GM19238 (cell line): ENCODE measurements around the gene OSTC.

Source experiments
- DNase-seq: peaks from one replicate; pipeline ENCODE4 v3.0.0; 2011; ENCODE audit warnings: low spot score; ENCODE audit not compliant: insufficient read length

OSTC gene

DNA sequence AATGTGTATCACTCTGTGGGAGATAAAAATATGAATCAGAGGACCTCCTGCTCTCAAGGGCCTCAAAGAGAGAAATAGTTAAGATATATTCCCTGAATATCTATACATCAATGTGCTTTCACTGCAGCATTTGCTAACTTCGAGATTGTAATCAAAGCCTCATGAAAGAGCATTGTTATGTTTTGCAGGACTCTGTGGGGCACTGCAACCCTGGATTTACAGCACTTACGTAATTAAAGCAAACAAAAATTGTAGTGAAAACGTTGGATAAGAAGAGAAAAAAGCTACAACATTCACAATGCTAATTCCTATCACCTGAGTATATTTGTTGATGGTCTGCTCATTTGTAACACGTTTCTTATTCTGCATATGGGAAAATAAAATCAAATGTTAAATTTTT is 64.5 kb downstream of the OSTC start:
- DNase-seq, result no peak

- DNase-seq, result no peak
Observed at GRCh38 chr4:108716340-108716739, 65.9 kb downstream of the OSTC start.

DNA sequence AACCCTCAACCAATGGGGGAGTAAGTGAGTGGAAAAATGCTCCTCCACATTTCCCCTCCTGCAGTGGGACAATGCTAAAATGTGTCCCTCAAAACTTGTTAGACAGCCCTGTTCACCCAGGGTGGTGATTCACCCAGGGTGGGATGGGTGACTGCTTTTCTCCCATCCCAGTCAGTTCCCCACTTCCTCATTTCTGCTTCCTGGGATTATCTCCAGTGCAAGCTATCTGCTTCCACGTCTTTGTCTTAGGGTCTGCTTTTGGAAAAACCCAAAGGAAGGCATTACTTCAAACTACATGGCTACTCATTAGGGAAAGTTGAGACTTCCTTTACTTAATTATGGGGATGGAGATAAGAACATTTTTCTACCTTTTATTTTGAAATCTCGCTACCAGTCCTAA is 67.0 kb downstream of the OSTC start:
- DNase-seq, result no peak
